ENCODE data around the gene TMEM31.

TMEM31 gene

GRCh38 chrX:103687073-103687695 lies 23.5 kb upstream of the TMEM31 start:
- no CpG with 5 or more reads among the region's 40 CpGs for WGBS, 2 experiments (ENCODE audit: insufficient coverage in 2 of 2)
- peak overlapping the region; percentile 64 for H3K4me3 ChIP-seq (ENCODE audit: extremely low read depth, insufficient read depth, low read length, poor library complexity, severe bottlenecking)
- no peaks in the 10 kb centered on the region for H3K9me3 ChIP-seq (ENCODE audit: control insufficient read depth, low read length)
- H3K4me1 ChIP-seq (ENCODE audit: control insufficient read depth, insufficient read depth, low read length, poor library complexity, severe bottlenecking) = no peaks in the 10 kb centered on the region
- peak overlapping the region; percentile 99 for H3K27ac ChIP-seq (ENCODE audit: low read depth, low read length, severe bottlenecking)
- peaks cover 21% of the 10 kb centered on the region for H3K36me3 ChIP-seq (ENCODE audit: control insufficient read depth, insufficient read depth, low read length)

GRCh38 chrX:103687696-103688201 lies 23.0 kb upstream of the TMEM31 start:
- H3K27ac ChIP-seq (ENCODE audit: low read depth, low read length, severe bottlenecking) = peak overlapping the region; percentile 99
- no peaks in the 10 kb centered on the region for H3K9me3 ChIP-seq (ENCODE audit: control insufficient read depth, low read length)
- WGBS, 2 experiments (ENCODE audit: insufficient coverage in 2 of 2) = 0% methylated on average over 2 to 10 of the region's 17 CpGs
- H3K4me1 ChIP-seq (ENCODE audit: control insufficient read depth, insufficient read depth, low read length, poor library complexity, severe bottlenecking) = no peaks in the 10 kb centered on the region
- H3K36me3 ChIP-seq (ENCODE audit: control insufficient read depth, insufficient read depth, low read length) = peaks cover 18% of the 10 kb centered on the region
- H3K4me3 ChIP-seq (ENCODE audit: extremely low read depth, insufficient read depth, low read length, poor library complexity, severe bottlenecking) = peak overlapping the region; percentile 64

GRCh38 chrX:103688946-103689345 lies 21.8 kb upstream of the TMEM31 start:
- Histone ChIP-seq H3K4me3 (ENCODE audit: extremely low read depth, insufficient read depth, low read length, poor library complexity, severe bottlenecking) (no peak overlapping the region), H3K4me1 (ENCODE audit: control insufficient read depth, insufficient read depth, low read length, poor library complexity, severe bottlenecking) (no peaks in the 10 kb centered on the region), H3K27ac (ENCODE audit: low read depth, low read length, severe bottlenecking) (no peak overlapping the region), H3K36me3 (ENCODE audit: control insufficient read depth, insufficient read depth, low read length) (peaks cover 9% of the 10 kb centered on the region), H3K9me3 (ENCODE audit: control insufficient read depth, low read length) (no peaks in the 10 kb centered on the region)
- WGBS, 2 experiments (ENCODE audit: insufficient coverage in 2 of 2) = 40% methylated on average over 2 of the region's 4 CpGs; no CpG with 5 or more reads in 1 of the 2 experiments

GRCh38 chrX:103691059-103691458 lies 19.6 kb upstream of the TMEM31 start:
- Histone ChIP-seq H3K4me3 (ENCODE audit: extremely low read depth, insufficient read depth, low read length, poor library complexity, severe bottlenecking) (no peak overlapping the region), H3K4me1 (ENCODE audit: control insufficient read depth, insufficient read depth, low read length, poor library complexity, severe bottlenecking) (no peaks in the 10 kb centered on the region), H3K36me3 (ENCODE audit: control insufficient read depth, insufficient read depth, low read length) (no peaks in the 10 kb centered on the region), H3K9me3 (ENCODE audit: control insufficient read depth, low read length) (no peaks in the 10 kb centered on the region), H3K27ac (ENCODE audit: low read depth, low read length, severe bottlenecking) (no peak overlapping the region)
- 100% methylated on average over 1 of the region's 1 CpG for WGBS, 2 experiments (ENCODE audit: insufficient coverage in 2 of 2)

- H3K4me3 ChIP-seq (ENCODE audit: extremely low read depth, insufficient read depth, low read length, poor library complexity, severe bottlenecking) = no peak overlapping the region
These were observed 13.0 kb upstream of the TMEM31 start for GRCh38 chrX:103697687-103698086.

GRCh38 chrX:103699243-103699642 lies 11.5 kb upstream of the TMEM31 start:
- 100% methylated on average over 1 of the region's 5 CpGs for WGBS, 2 experiments (ENCODE audit: insufficient coverage in 2 of 2)
- Histone ChIP-seq H3K9me3 (ENCODE audit: control insufficient read depth, low read length) (no peaks in the 10 kb centered on the region), H3K27ac (ENCODE audit: low read depth, low read length, severe bottlenecking) (no peak overlapping the region), H3K36me3 (ENCODE audit: control insufficient read depth, insufficient read depth, low read length) (no peaks in the 10 kb centered on the region), H3K4me1 (ENCODE audit: control insufficient read depth, insufficient read depth, low read length, poor library complexity, severe bottlenecking) (no peaks in the 10 kb centered on the region), H3K4me3 (ENCODE audit: extremely low read depth, insufficient read depth, low read length, poor library complexity, severe bottlenecking) (no peak overlapping the region)

More at GRCh38 chrX:103697687-103698086, 13.0 kb upstream of the TMEM31 start:
- Histone ChIP-seq H3K9me3 (ENCODE audit: control insufficient read depth, low read length) (no peaks in the 10 kb centered on the region), H3K36me3 (ENCODE audit: control insufficient read depth, insufficient read depth, low read length) (no peaks in the 10 kb centered on the region), H3K4me1 (ENCODE audit: control insufficient read depth, insufficient read depth, low read length, poor library complexity, severe bottlenecking) (no peaks in the 10 kb centered on the region), H3K27ac (ENCODE audit: low read depth, low read length, severe bottlenecking) (no peak overlapping the region)

- H3K36me3 ChIP-seq (ENCODE audit: control insufficient read depth, insufficient read depth, low read length) = no peaks in the 10 kb centered on the region
- H3K9me3 ChIP-seq (ENCODE audit: control insufficient read depth, low read length) = no peaks in the 10 kb centered on the region
- H3K27ac ChIP-seq (ENCODE audit: low read depth, low read length, severe bottlenecking) = no peak overlapping the region
- no peak overlapping the region for H3K4me3 ChIP-seq (ENCODE audit: extremely low read depth, insufficient read depth, low read length, poor library complexity, severe bottlenecking)
- H3K4me1 ChIP-seq (ENCODE audit: control insufficient read depth, insufficient read depth, low read length, poor library complexity, severe bottlenecking) = no peaks in the 10 kb centered on the region
- WGBS, 2 experiments (ENCODE audit: insufficient coverage in 2 of 2) = no CpG with 5 or more reads among the region's 3 CpGs
These were observed 5.8 kb upstream of the TMEM31 start for GRCh38 chrX:103704863-103705262.

- no peaks in the 10 kb centered on the region for H3K36me3 ChIP-seq (ENCODE audit: control insufficient read depth, insufficient read depth, low read length)
- WGBS, 2 experiments (ENCODE audit: insufficient coverage in 2 of 2) = 92% methylated on average over 2 of the region's 2 CpGs; no CpG with 5 or more reads in 1 of the 2 experiments
- H3K4me3 ChIP-seq (ENCODE audit: extremely low read depth, insufficient read depth, low read length, poor library complexity, severe bottlenecking) = no peak overlapping the region
- no peak overlapping the region for H3K27ac ChIP-seq (ENCODE audit: low read depth, low read length, severe bottlenecking)
- H3K9me3 ChIP-seq (ENCODE audit: control insufficient read depth, low read length) = no peaks in the 10 kb centered on the region
- H3K4me1 ChIP-seq (ENCODE audit: control insufficient read depth, insufficient read depth, low read length, poor library complexity, severe bottlenecking) = peaks cover 4% of the 10 kb centered on the region
These were observed 6.3 kb downstream of the TMEM31 start for GRCh38 chrX:103716962-103717361.

GRCh38 chrX:103718120-103718519 lies 7.4 kb downstream of the TMEM31 start:
- Histone ChIP-seq H3K36me3 (ENCODE audit: control insufficient read depth, insufficient read depth, low read length) (no peaks in the 10 kb centered on the region), H3K4me3 (ENCODE audit: extremely low read depth, insufficient read depth, low read length, poor library complexity, severe bottlenecking) (no peak overlapping the region), H3K4me1 (ENCODE audit: control insufficient read depth, insufficient read depth, low read length, poor library complexity, severe bottlenecking) (peaks cover 4% of the 10 kb centered on the region), H3K27ac (ENCODE audit: low read depth, low read length, severe bottlenecking) (no peak overlapping the region), H3K9me3 (ENCODE audit: control insufficient read depth, low read length) (no peaks in the 10 kb centered on the region)
- no CpG with 5 or more reads among the region's 4 CpGs for WGBS, 2 experiments (ENCODE audit: insufficient coverage in 2 of 2)

- no peaks in the 10 kb centered on the region for H3K4me1 ChIP-seq (ENCODE audit: control insufficient read depth, insufficient read depth, low read length, poor library complexity, severe bottlenecking)
- H3K36me3 ChIP-seq (ENCODE audit: control insufficient read depth, insufficient read depth, low read length) = no peaks in the 10 kb centered on the region
- H3K4me3 ChIP-seq (ENCODE audit: extremely low read depth, insufficient read depth, low read length, poor library complexity, severe bottlenecking) = no peak overlapping the region
- no peak overlapping the region for H3K27ac ChIP-seq (ENCODE audit: low read depth, low read length, severe bottlenecking)
- WGBS, 2 experiments (ENCODE audit: insufficient coverage in 2 of 2) = 93 to 100% methylated on average over 2 of the region's 3 CpGs
- H3K9me3 ChIP-seq (ENCODE audit: control insufficient read depth, low read length) = no peaks in the 10 kb centered on the region
These were observed 11.8 kb downstream of the TMEM31 start for GRCh38 chrX:103722505-103722904.

- Histone ChIP-seq H3K9me3 (ENCODE audit: control insufficient read depth, low read length) (no peaks in the 10 kb centered on the region), H3K4me1 (ENCODE audit: control insufficient read depth, insufficient read depth, low read length, poor library complexity, severe bottlenecking) (peaks cover 18% of the 10 kb centered on the region), H3K4me3 (ENCODE audit: extremely low read depth, insufficient read depth, low read length, poor library complexity, severe bottlenecking) (no peak overlapping the region), H3K27ac (ENCODE audit: low read depth, low read length, severe bottlenecking) (no peak overlapping the region), H3K36me3 (ENCODE audit: control insufficient read depth, insufficient read depth, low read length) (no peaks in the 10 kb centered on the region)
- 100% methylated on average over 1 of the region's 5 CpGs for WGBS, 2 experiments (ENCODE audit: insufficient coverage in 2 of 2)
These were observed 15.8 kb downstream of the TMEM31 start for GRCh38 chrX:103726477-103726876.

Measured in mesodermal cell (in vitro differentiated cells).